Neural cell (in vitro differentiated cells): ENCODE results near the gene GALR3. TPM values are rescaled to one million over a fixed set of nuclear protein-coding genes. Genes with fewer than 3 reads are reported as not detected.
A peak's percentile ranks its signal among the peaks of the same experiment; 100 is the strongest.

Source experiments
- H2AFZ ChIP-seq: fragments of 200-600, 300-800 bp; sonication (generic), shearing (Covaris generic); 2 replicates; pipeline ENCODE4 v1.6.0; 2014; ENCODE audit warnings: low read depth, mild to moderate bottlenecking, antibody characterized with exemption, low read length, moderate library complexity
- H3F3A ChIP-seq: fragments of 200-600 bp; shearing (Covaris generic); 2 replicates; pipeline ENCODE4 v1.6.1; 2016; ENCODE audit warnings: mild to moderate bottlenecking, moderate library complexity, mixed read lengths, antibody characterized with exemption, low read length; ENCODE audit not compliant: insufficient read depth, poor library complexity, severe bottlenecking
- H3K27ac ChIP-seq: fragments of 200-600, 300-800 bp; sonication (generic), shearing (Covaris generic); 2 replicates; pipeline ENCODE4 v1.5.1; 2014; ENCODE audit warnings: mild to moderate bottlenecking, low read length, moderate library complexity
- H3K27me3 ChIP-seq: fragments of 300-800, 200-600 bp; sonication (generic), shearing (Covaris generic); 2 replicates; pipeline ENCODE4 v1.6.0; 2014; ENCODE audit warnings: mild to moderate bottlenecking, low read depth, low read length, moderate library complexity; ENCODE audit not compliant: insufficient read depth
- H3K36me3 ChIP-seq: fragments of 300-800, 200-600 bp; sonication (generic), shearing (Covaris generic); 2 replicates; pipeline ENCODE4 v1.5.1; 2014; ENCODE audit warnings: mild to moderate bottlenecking, antibody characterized with exemption, low read length, moderate library complexity; ENCODE audit not compliant: insufficient read depth
- H3K4me2 ChIP-seq: fragments of 300-800, 200-600 bp; sonication (generic), shearing (Covaris generic); 2 replicates; pipeline ENCODE4 v1.6.0; 2014; ENCODE audit warnings: mild to moderate bottlenecking, low read length
- H3K4me3 ChIP-seq: fragments of 300-800, 200-600 bp; sonication (generic), shearing (Covaris generic); 2 replicates; pipeline ENCODE4 v1.5.1; 2014; ENCODE audit warnings: mild to moderate bottlenecking, low read length, moderate library complexity
- H3K79me2 ChIP-seq: fragments of 200-600 bp; shearing (Covaris generic); replicated peaks from 2 replicates; pipeline ENCODE4 v1.6.0; 2014; ENCODE audit warnings: mild to moderate bottlenecking, low read length, moderate library complexity; ENCODE audit not compliant: insufficient read depth
- H3K9ac ChIP-seq: fragments of 300-800, 200-600 bp; sonication (generic), shearing (Covaris generic); 2 replicates; pipeline ENCODE4 v1.6.1; 2016; ENCODE audit warnings: mild to moderate bottlenecking, low read length, mixed read lengths
- H3K9me2 ChIP-seq: fragments of 200-600 bp; shearing (Covaris generic); 2 replicates; pipeline ENCODE4 v1.6.1; 2016; ENCODE audit warnings: mild to moderate bottlenecking, low read length, mixed read lengths; ENCODE audit not compliant: insufficient read depth
- H3K9me3 ChIP-seq: fragments of 200-600, 300-800 bp; sonication (generic), shearing (Covaris generic); 2 replicates; pipeline ENCODE4 v1.6.1; 2016; ENCODE audit warnings: mild to moderate bottlenecking, mixed run types, low read length, moderate library complexity, mixed read lengths
- H4K20me1 ChIP-seq: fragments of 200-600 bp; shearing (Covaris generic); 2 replicates; pipeline ENCODE4 v1.6.1; 2016; ENCODE audit warnings: mild to moderate bottlenecking, mixed run types; ENCODE audit not compliant: insufficient read depth
- EP300 ChIP-seq: fragments of 450-650 bp; conservative IDR thresholded peaks from 2 replicates; pipeline ENCODE4 v1.6.1; 2014; ENCODE audit warnings: antibody characterized with exemption, mild to moderate bottlenecking, moderate library complexity; ENCODE audit not compliant: poor library complexity, severe bottlenecking
- EZH2 ChIP-seq: fragments of 200-600, 300-800 bp; shearing (Covaris generic), sonication (generic); IDR thresholded peaks from 2 replicates; pipeline ENCODE4 v1.6.1; 2014; ENCODE audit warnings: antibody characterized with exemption, low read length, borderline replicate concordance, mild to moderate bottlenecking; ENCODE audit not compliant: insufficient read depth, poor library complexity, severe bottlenecking
- MXI1 ChIP-seq: fragments of 450-650 bp; conservative IDR thresholded peaks from 2 replicates; pipeline ENCODE4 v1.6.1; 2014; ENCODE audit warnings: antibody characterized with exemption, mild to moderate bottlenecking; ENCODE audit not compliant: poor library complexity, severe bottlenecking
- POLR2AphosphoS5 ChIP-seq: IDR thresholded peaks from 2 replicates; pipeline ENCODE4 v1.6.1; 2012
- RAD21 ChIP-seq: fragments of 450-650 bp; conservative IDR thresholded peaks from 2 replicates; pipeline ENCODE4 v1.6.1; 2014; ENCODE audit warnings: antibody characterized with exemption, mild to moderate bottlenecking, moderate library complexity
- SMC3 ChIP-seq: fragments of 450-650 bp; conservative IDR thresholded peaks from 2 replicates; pipeline ENCODE4 v1.6.1; 2014; ENCODE audit warnings: antibody characterized with exemption, mild to moderate bottlenecking, moderate library complexity; ENCODE audit not compliant: poor library complexity
- TAF1 ChIP-seq: IDR thresholded peaks from 2 replicates; pipeline ENCODE4 v1.6.1; 2012; ENCODE audit warnings: low read depth
- polyA plus RNA-seq: library from polyadenylated mRNA; depleted of rRNA; stranded (reverse); fragments of >200 nt; gene quantifications from 2 replicates; pipeline ENCODE4 v1.2.3, GENCODE V29; 2014
- TF ChIP-seq, protein P1 (sequence below): fragments of 450-650 bp; IDR thresholded peaks from 2 replicates; pipeline ENCODE4 v1.5.1; 2014; ENCODE audit warnings: antibody characterized with exemption, mild to moderate bottlenecking, moderate library complexity; ENCODE audit not compliant: poor library complexity, severe bottlenecking
- TF ChIP-seq, protein P2 (sequence below): IDR thresholded peaks from 2 replicates; pipeline ENCODE4 v1.6.1; 2012; ENCODE audit warnings: borderline replicate concordance

GALR3 gene
- polyA plus RNA-seq, 1 donor from 2014 or later: 0.73 TPM

DNA sequence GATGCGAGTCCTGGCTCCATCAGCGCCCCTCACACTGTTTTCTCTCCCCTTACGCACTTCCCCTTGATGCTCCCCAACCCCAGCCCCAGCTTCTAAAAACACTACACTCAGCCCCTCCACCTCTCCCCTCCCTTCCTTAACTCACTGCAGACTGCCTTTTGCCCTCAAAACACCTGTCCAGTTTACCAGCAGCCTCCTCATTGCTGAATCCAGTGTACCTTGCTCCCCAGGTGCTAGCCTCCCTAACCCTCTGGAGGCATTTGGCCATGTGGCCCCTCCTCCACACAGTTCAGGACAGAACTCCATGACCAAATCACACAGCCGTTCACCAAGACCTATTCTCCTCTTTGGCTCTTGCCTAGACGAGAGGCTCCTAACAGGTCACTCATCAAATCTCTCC lies 2.8 kb upstream of the GALR3 start:
- H3K36me3 ChIP-seq: no peaks in the 10 kb centered on the region
- no peaks in the 10 kb centered on the region for H3K79me2 ChIP-seq
- H2AFZ ChIP-seq: no peak overlapping the region
- no peak for TF ChIP-seq MXI1
- TF ChIP-seq EZH2: no peak
- no peak for TF ChIP-seq EP300
- TF ChIP-seq, protein P1, sequence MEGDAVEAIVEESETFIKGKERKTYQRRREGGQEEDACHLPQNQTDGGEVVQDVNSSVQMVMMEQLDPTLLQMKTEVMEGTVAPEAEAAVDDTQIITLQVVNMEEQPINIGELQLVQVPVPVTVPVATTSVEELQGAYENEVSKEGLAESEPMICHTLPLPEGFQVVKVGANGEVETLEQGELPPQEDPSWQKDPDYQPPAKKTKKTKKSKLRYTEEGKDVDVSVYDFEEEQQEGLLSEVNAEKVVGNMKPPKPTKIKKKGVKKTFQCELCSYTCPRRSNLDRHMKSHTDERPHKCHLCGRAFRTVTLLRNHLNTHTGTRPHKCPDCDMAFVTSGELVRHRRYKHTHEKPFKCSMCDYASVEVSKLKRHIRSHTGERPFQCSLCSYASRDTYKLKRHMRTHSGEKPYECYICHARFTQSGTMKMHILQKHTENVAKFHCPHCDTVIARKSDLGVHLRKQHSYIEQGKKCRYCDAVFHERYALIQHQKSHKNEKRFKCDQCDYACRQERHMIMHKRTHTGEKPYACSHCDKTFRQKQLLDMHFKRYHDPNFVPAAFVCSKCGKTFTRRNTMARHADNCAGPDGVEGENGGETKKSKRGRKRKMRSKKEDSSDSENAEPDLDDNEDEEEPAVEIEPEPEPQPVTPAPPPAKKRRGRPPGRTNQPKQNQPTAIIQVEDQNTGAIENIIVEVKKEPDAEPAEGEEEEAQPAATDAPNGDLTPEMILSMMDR: no peak
- TF ChIP-seq TAF1: no peak
- TF ChIP-seq RAD21: no peak
- no peak for TF ChIP-seq SMC3
- no peak for TF ChIP-seq POLR2AphosphoS5
- TF ChIP-seq, protein P2, sequence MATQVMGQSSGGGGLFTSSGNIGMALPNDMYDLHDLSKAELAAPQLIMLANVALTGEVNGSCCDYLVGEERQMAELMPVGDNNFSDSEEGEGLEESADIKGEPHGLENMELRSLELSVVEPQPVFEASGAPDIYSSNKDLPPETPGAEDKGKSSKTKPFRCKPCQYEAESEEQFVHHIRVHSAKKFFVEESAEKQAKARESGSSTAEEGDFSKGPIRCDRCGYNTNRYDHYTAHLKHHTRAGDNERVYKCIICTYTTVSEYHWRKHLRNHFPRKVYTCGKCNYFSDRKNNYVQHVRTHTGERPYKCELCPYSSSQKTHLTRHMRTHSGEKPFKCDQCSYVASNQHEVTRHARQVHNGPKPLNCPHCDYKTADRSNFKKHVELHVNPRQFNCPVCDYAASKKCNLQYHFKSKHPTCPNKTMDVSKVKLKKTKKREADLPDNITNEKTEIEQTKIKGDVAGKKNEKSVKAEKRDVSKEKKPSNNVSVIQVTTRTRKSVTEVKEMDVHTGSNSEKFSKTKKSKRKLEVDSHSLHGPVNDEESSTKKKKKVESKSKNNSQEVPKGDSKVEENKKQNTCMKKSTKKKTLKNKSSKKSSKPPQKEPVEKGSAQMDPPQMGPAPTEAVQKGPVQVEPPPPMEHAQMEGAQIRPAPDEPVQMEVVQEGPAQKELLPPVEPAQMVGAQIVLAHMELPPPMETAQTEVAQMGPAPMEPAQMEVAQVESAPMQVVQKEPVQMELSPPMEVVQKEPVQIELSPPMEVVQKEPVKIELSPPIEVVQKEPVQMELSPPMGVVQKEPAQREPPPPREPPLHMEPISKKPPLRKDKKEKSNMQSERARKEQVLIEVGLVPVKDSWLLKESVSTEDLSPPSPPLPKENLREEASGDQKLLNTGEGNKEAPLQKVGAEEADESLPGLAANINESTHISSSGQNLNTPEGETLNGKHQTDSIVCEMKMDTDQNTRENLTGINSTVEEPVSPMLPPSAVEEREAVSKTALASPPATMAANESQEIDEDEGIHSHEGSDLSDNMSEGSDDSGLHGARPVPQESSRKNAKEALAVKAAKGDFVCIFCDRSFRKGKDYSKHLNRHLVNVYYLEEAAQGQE: no peak
- H3K27ac ChIP-seq: no peak overlapping the region
- no peaks in the 10 kb centered on the region for H4K20me1 ChIP-seq
- H3K4me3 ChIP-seq: no peak overlapping the region
- no peak overlapping the region for H3K9ac ChIP-seq
- no peaks in the 10 kb centered on the region for H3F3A ChIP-seq
- H3K4me2 ChIP-seq: no peak overlapping the region
- H3K9me2 ChIP-seq: no peaks in the 10 kb centered on the region
- H3K27me3 ChIP-seq: peaks cover 52% of the 10 kb centered on the region
- H3K9me3 ChIP-seq: no peaks in the 10 kb centered on the region

DNA sequence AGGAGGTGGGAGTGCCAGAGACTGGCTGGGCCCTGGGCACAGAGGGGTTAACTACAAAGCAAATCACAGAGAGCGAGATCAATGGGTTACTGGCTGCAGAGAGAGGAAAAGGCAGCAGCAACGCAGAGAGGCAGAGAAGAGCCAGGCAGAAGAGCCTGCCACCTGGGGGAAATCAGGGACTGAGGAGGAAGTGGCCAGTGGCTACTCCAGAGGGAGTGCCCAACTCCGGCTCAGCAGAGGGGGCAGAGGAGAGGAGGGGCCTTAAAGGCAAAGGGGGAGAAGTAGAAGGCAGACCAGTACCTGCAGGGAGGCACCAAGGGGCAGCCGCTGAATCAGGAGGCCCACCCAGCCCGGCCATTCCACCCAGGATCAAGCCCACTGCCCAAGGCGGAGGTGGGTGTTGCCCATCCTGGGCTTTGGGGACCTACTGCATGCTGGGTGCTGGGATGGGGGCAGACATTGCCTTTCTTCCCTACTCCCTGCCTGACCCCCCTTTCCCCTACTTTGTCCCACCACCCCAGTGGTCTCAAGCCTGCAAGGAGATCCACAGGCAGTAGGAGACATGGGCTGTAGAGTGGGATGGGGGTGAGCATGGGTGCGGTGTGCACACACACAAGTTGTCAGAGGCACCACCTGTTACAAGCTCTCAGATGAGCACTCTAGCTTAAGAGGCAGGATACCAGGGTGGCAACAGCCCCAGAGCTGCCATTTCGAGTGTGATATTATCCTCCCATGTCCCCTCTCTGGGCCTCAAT lies 926 bp upstream of the GALR3 start:
- no peak overlapping the region for H3K27ac ChIP-seq
- no peaks in the 10 kb centered on the region for H3K9me2 ChIP-seq
- H3F3A ChIP-seq: no peaks in the 10 kb centered on the region
- H3K9ac ChIP-seq: peak overlapping the region; percentile 29
- no peaks in the 10 kb centered on the region for H3K36me3 ChIP-seq
- no peaks in the 10 kb centered on the region for H3K9me3 ChIP-seq
- no peaks in the 10 kb centered on the region for H4K20me1 ChIP-seq
- no peak overlapping the region for H3K4me2 ChIP-seq
- TF ChIP-seq, protein P2: no peak
- TF ChIP-seq EZH2 (no peak), SMC3 (peak; percentile 29), RAD21 (peak; percentile 13), POLR2AphosphoS5 (no peak)
- TF ChIP-seq, protein P1: peak; percentile 25
- H3K4me3 ChIP-seq: peak overlapping the region; percentile 30
- H3K27me3 ChIP-seq: peaks cover 56% of the 10 kb centered on the region
- no peaks in the 10 kb centered on the region for H3K79me2 ChIP-seq
- H2AFZ ChIP-seq: no peak overlapping the region
